Erythroblast (primary cell): ENCODE data around the gene SH2D3C.

ENCODE experiments used
- GATA1 ChIP-seq: IDR thresholded peaks from 2 replicates; pipeline ENCODE4 v1.6.1; 2011; ENCODE audit warnings: low read depth, mild to moderate bottlenecking, control low read depth, low read length, moderate library complexity
- POLR2A ChIP-seq: IDR thresholded peaks from 2 replicates; pipeline ENCODE4 v1.6.1; 2011; ENCODE audit warnings: mild to moderate bottlenecking, low read length

DNA sequence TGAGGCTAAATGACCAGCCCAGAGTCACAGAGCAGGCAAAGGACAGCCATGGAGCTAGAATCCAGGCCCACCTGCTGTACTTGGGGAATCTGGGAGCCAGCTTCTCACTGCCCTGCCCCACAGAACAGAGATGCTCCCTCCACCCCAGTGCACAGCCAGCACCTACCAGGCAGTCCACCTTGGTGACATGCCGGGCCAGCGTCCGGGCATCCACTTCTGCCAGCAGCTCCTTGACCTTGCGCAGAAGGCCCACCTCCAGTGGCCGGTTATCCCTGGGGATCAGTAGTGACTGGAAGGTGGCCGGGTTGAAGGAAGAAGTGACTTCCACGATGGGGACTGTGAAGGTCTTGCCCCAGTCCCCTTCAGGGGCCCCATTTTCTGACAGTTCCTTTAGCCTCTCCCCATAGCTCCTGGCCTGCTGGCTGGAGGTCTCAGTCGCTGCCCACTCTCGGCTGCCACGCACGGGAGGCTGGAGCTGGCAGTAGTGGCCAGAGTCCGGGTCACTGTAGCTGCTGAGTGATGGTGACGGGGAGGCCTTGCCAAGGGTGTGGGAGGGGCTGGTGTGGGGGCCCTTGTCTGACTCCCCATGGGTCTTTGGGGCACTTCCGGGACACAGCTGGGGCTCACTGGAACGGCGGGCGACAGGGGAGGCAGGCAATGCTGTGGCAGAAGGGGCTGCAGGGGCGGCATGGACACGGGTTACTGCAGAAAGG lies 33.9 kb downstream of the SH2D3C start:
- TF ChIP-seq POLR2A: no peak
- no peak for TF ChIP-seq GATA1
